Omental fat pad (tissue), 4 donors: ENCODE results near the gene ZSWIM6. TPM values are rescaled to one million over a fixed set of nuclear protein-coding genes. Genes with fewer than 3 reads are reported as not detected.

Experiments used
- ATAC-seq: fragments of 150-250 bp; one replicate; pipeline ENCODE4 v1.9.1; 2016; ENCODE audit warnings: mild to moderate bottlenecking, moderate library complexity; ENCODE audit not compliant: low FRiP score
- DNase-seq: peaks from one replicate; pipeline ENCODE4 v3.0.0-alpha.2; 2019; ENCODE audit warnings: low spot score
- CTCF ChIP-seq, 3 donors: fragments of 450-650 bp; IDR thresholded peaks; one replicate each; pipeline ENCODE4 v1.5.1; 2016 to 2017; ENCODE audit warnings: antibody characterized with exemption in 3 of 3, mild to moderate bottlenecking in 3 of 3, moderate library complexity in 2 of 3
- total RNA-seq, 4 donors: library from RNA; depleted of rRNA; stranded (reverse); fragments of >200 nt; gene quantifications; one replicate each; pipeline ENCODE4 v1.1.0, GENCODE V29; 2016

ZSWIM6 gene
- total RNA-seq, 4 donors from 2014 or later = 9.7 to 31.1 (median 18.6) TPM

GRCh38 chr5:61438298-61438970 is 106.4 kb downstream of the ZSWIM6 start:
- TF ChIP-seq CTCF (IDR thresholded peaks at IDR 0.05) = no peak
- ATAC-seq (no peak), DNase-seq (no peak)

GRCh38 chr5:61440086-61440485 is 108.0 kb downstream of the ZSWIM6 start:
- TF ChIP-seq CTCF (IDR thresholded peaks at IDR 0.05) = no peak
- DNase-seq (no peak), ATAC-seq (no peak)

GRCh38 chr5:61440596-61440995 is 108.5 kb downstream of the ZSWIM6 start:
- no peak for TF ChIP-seq CTCF (IDR thresholded peaks at IDR 0.05)
- DNase-seq = no peak

DNA sequence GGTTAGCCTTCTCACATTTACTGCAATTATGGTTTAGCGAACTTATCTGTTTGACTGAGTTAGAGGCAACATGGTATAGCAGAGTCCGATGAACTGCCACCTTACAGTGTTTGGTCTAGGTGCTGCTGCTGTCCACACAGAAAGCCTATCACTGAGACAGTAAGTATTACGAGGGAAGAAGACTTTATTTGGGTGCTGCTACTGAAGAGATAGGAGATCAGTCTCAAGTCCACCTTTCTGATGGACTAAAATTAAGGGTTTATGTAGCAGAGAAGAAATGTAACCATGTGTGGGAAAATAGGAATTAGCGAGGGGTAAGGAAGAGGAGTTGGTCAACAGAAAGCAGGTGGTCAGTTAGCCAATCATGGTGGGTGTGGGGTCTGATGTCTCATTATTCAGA is 109.7 kb downstream of the ZSWIM6 start:
- DNase-seq = no peak
- no peak for ATAC-seq
- no peak for TF ChIP-seq CTCF (IDR thresholded peaks at IDR 0.05)

More at GRCh38 chr5:61440596-61440995, 108.5 kb downstream of the ZSWIM6 start:
- no peak for ATAC-seq

GRCh38 chr5:61447780-61448495 is 115.9 kb downstream of the ZSWIM6 start:
- TF ChIP-seq CTCF (IDR thresholded peaks at IDR 0.05) = no peak
- ATAC-seq = no peak
- no peak for DNase-seq

DNA sequence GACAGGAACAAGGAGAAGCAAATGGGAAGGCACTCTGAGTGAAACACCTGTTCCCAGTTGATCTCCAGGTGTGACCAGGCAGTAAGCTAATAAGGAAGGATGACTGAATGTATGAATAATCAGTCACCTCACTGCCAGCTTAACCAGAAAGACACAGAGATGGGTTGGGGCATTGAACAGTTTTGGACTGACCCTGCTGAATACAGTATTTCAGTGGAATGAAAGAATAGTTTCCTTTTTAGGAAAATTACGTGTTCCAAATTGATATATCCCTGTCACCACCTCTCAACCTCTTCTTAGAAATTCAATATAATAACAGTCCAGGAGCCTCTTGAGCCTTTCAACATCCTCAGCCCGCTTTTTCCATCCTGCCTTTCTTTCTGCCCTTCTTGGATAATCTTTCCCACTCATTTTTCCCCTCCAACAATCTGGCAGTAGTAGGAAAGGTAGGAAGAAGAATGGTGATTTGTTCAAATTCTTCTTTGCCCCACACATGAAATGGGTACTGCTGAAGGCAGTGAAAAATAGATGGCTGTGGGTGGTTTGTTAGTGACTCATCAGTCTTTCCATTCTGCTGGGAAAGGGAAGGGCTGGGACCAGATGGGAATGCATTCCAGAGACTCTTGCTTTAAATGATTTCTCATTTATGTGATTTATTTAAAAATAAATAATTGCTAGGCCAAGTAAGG is 117.9 kb downstream of the ZSWIM6 start:
- no peak for DNase-seq
- ATAC-seq = peak; percentile 96
- TF ChIP-seq CTCF (IDR thresholded peaks at IDR 0.05) = no peak
